ENCODE data around the gene SOBP. TPM values are rescaled to one million over a fixed set of nuclear protein-coding genes. Genes with fewer than 3 reads are reported as not detected.

Gene SOBP
- polyA plus RNA-seq, 1 donor (not counting 4 experiments of a cell fraction or from before 2014, with no cell fraction given): not detected

- H4K20me1 ChIP-seq (ENCODE audit: control insufficient read depth, extremely low read depth, insufficient read depth, low read length): no peaks in the 10 kb centered on the region
- no peak for DNase-seq (ENCODE audit: low read depth, low spot score)
- H3K36me3 ChIP-seq (ENCODE audit: control insufficient read depth in 2 of 2, extremely low read depth in 1 of 2, insufficient read depth in 2 of 2, low read length in 2 of 2): no peaks in the 10 kb centered on the region
- H3K9me1 ChIP-seq (ENCODE audit: control insufficient read depth, extremely low read depth, insufficient read depth, low read length): no peaks in the 10 kb centered on the region
- no peaks in the 10 kb centered on the region for H3K79me2 ChIP-seq (ENCODE audit: control insufficient read depth, insufficient read depth, low read length)
- dilution Hi-C loops (cut with MboI; ENCODE audit: extremely low pct_ligation_motif_present, low sequenced_read_pairs): no loop called here
- no peaks in the 10 kb centered on the region for H3K9me3 ChIP-seq (ENCODE audit: control insufficient read depth, low read depth, low read length)
- peaks cover 6% of the 10 kb centered on the region for H3K27me3 ChIP-seq (ENCODE audit: control insufficient read depth, extremely low read depth, insufficient read depth, low read length)
- no peaks in the 10 kb centered on the region for H3K4me1 ChIP-seq (ENCODE audit: control insufficient read depth, extremely low read depth, insufficient read depth, low read length)
- no peak overlapping the region for H3K27ac ChIP-seq (ENCODE audit: control insufficient read depth, insufficient read depth, low read length)
- no peak overlapping the region for H3K4me3 ChIP-seq (ENCODE audit: control insufficient read depth in 2 of 3, extremely low read depth in 1 of 3, insufficient read depth in 2 of 3, low read depth in 1 of 3, low read length in 3 of 3)
- H2AFZ ChIP-seq (ENCODE audit: control insufficient read depth, low read length): no peak overlapping the region
- TF ChIP-seq CTCF (optimal IDR thresholded peaks at IDR 0.05 in 1 of 3, IDR thresholded peaks at IDR 0.05 in 1 of 3, conservative IDR thresholded peaks at IDR 0.05 in 1 of 3; ENCODE audit: extremely low read depth in 1 of 3, insufficient read depth in 2 of 3, low read length in 3 of 3): no peak
- TF ChIP-seq EZH2 (IDR thresholded peaks at IDR 0.05; ENCODE audit: low read length): no peak
- H3K9ac ChIP-seq (ENCODE audit: control insufficient read depth, extremely low read depth, insufficient read depth, low read length): no peak overlapping the region
- FAIRE-seq: no peak
- no peak overlapping the region for H3K4me2 ChIP-seq (ENCODE audit: control insufficient read depth, extremely low read depth, insufficient read depth, low read depth, low read length)
Observed at GRCh38 chr6:107524626-107525025, 34.7 kb downstream of the SOBP start.

GRCh38 chr6:107531868-107532267 lies 42.0 kb downstream of the SOBP start:
- H3K36me3 ChIP-seq (ENCODE audit: control insufficient read depth in 2 of 2, extremely low read depth in 1 of 2, insufficient read depth in 2 of 2, low read length in 2 of 2): no peaks in the 10 kb centered on the region
- dilution Hi-C loops (cut with MboI; ENCODE audit: extremely low pct_ligation_motif_present, low sequenced_read_pairs): no loop called here

More at GRCh38 chr6:107531868-107532267, 42.0 kb downstream of the SOBP start:
- Histone ChIP-seq H3K79me2 (ENCODE audit: control insufficient read depth, insufficient read depth, low read length) (no peaks in the 10 kb centered on the region), H3K9me1 (ENCODE audit: control insufficient read depth, extremely low read depth, insufficient read depth, low read length) (no peaks in the 10 kb centered on the region), H2AFZ (ENCODE audit: control insufficient read depth, low read length) (no peak overlapping the region), H3K27me3 (ENCODE audit: control insufficient read depth, extremely low read depth, insufficient read depth, low read length) (no peaks in the 10 kb centered on the region), H3K9ac (ENCODE audit: control insufficient read depth, extremely low read depth, insufficient read depth, low read length) (no peak overlapping the region), H3K9me3 (ENCODE audit: control insufficient read depth, low read depth, low read length) (no peaks in the 10 kb centered on the region), H4K20me1 (ENCODE audit: control insufficient read depth, extremely low read depth, insufficient read depth, low read length) (no peaks in the 10 kb centered on the region), H3K4me3 (ENCODE audit: control insufficient read depth in 2 of 3, extremely low read depth in 1 of 3, insufficient read depth in 2 of 3, low read depth in 1 of 3, low read length in 3 of 3) (no peak overlapping the region), H3K4me1 (ENCODE audit: control insufficient read depth, extremely low read depth, insufficient read depth, low read length) (no peaks in the 10 kb centered on the region), H3K27ac (ENCODE audit: control insufficient read depth, insufficient read depth, low read length) (no peak overlapping the region), H3K4me2 (ENCODE audit: control insufficient read depth, extremely low read depth, insufficient read depth, low read depth, low read length) (no peak overlapping the region)
- TF ChIP-seq CTCF (optimal IDR thresholded peaks at IDR 0.05 in 1 of 3, IDR thresholded peaks at IDR 0.05 in 1 of 3, conservative IDR thresholded peaks at IDR 0.05 in 1 of 3; ENCODE audit: extremely low read depth in 1 of 3, insufficient read depth in 2 of 3, low read length in 3 of 3) (no peak), EZH2 (IDR thresholded peaks at IDR 0.05; ENCODE audit: low read length) (no peak)
- no peak for DNase-seq (ENCODE audit: low read depth, low spot score)
- FAIRE-seq: no peak
